Left colon (tissue), 2 donors: ENCODE data around the gene RPL7L1. TPM values are rescaled to one million over a fixed set of nuclear protein-coding genes. Genes with fewer than 3 reads are reported as not detected.
"Not testable (repeated sequence)": the region's sequence is repeated elsewhere in the genome, so short reads cannot be mapped to it uniquely, and the experiment has no call there.

Experiments
- ATAC-seq: fragments of 200-7000 bp; cut with Tn5 transposase; one replicate; pipeline ENCODE4 v1.9.1; 2020; ENCODE audit warnings: mild to moderate bottlenecking, moderate library complexity
- DNase-seq, 2 donors: peaks; one replicate each; pipeline ENCODE4 v3.0.0-alpha.2; 2020
- intact Hi-C, 2 donors: fragments of 100-400 bp; cut with DNase I in 1 of 2; cut with micrococcal nuclease in 1 of 2; formaldehyde crosslinking; loops; one replicate each; pipeline versions ENCODE4 v1.11.2 to v1.14.0; 2022; cut with DNase I, micrococcal nuclease
- total RNA-seq, 2 donors: library from RNA; stranded (reverse); fragmentation: NEBNext Ultra II Directional; extraction: Animal tissue kit (Norgen Biotek cat#: 25700); gene quantifications; one replicate each; pipeline ENCODE4 v1.2.1, GENCODE V29; 2021
- donor health status: DM: no; HTN: no; CAD: no.
- donor health status: DM: yes; HTN: yes; CAD: no.

RPL7L1 gene
- total RNA-seq, 2 donors from 2014 or later, result 43.7 to 50.4 TPM

DNA sequence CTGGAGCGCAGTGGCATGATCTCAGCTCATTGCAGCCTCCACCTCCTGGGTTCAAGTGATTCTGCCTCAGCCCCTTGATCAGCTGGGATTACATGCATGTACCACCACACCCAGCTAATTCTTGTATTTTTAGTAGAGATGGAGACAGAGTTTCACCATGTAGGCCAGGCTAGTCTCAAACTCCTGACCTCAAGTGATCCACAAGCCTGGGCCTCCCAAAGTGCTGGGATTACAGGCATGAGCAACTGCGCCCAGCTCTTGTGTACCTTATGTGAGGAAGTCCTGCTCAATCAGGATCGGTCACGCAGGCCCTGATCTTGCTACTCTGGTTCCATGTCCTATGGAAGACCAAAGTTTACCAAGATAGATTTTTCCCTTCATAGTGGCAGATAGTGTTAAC is 8.8 kb downstream of the RPL7L1 start:
- ATAC-seq, DNase-seq, intact Hi-C loops: not testable (repeated sequence)

DNA sequence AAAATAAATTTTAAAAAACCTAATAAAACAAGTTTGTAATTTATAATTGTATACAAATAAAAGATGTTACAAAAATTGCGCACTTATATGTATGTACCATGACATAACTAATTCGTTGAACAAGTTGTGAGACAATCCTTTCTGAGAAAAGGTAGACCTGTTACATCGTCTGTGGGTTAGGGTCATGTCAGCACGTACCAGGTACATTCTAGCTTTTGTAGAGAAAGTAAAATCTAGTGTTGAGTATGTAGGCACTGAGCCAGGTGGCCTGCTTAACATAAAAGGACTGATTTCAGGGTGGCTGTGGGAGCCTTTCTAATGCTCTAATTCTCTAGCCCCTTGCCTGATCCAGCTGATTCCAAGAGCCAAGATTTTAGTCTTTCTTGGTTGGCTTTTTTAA is 10.4 kb downstream of the RPL7L1 start:
- DNase-seq (no peak), ATAC-seq (no peak)
- intact Hi-C loops, result no loop called here

DNA sequence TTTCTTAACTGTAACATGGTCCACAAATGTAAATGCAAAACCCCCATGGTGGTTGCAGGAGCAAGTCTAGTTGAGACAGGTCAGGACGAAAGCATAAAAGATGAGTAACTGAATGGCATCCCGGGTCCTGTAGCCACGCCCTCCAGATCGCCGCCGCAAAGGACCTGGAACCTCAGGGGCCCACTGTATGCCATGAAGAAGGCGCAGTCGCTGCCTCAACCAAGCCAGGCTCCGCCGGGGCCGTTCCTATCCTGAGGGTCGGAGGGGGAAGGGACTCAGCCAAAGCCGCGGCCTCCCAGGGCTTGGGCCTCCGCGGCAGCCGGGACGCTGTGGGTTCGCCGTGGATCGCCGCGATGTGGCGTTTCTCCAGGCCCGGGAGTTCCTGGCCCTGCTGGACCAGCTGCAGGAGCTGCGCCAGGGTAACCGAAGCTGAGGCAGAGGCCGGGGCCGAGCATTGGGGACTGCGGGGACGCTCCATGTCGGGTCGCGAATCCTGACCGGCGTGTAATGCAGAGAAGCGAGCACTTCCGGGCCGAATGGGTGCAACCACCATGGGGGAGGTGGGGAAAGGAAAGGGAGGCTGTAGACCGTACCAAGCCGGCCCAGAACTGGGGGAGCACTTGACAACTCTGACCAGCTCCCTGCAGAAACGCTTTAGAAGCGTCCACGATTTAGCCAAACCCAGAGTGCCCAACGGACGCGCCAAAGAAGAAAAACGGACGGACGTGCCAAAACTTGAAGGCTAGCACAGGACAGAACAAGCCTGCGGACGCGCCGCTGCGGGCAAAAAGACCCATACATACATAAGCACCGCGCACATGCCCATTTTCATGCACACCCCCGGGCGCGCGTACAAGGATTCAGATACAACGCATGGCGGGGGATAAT is 11.1 kb downstream of the RPL7L1 start:
- intact Hi-C loops, result no loop called here
- DNase-seq (peak; percentile 94 to 97), ATAC-seq (peak; percentile 98)

DNA sequence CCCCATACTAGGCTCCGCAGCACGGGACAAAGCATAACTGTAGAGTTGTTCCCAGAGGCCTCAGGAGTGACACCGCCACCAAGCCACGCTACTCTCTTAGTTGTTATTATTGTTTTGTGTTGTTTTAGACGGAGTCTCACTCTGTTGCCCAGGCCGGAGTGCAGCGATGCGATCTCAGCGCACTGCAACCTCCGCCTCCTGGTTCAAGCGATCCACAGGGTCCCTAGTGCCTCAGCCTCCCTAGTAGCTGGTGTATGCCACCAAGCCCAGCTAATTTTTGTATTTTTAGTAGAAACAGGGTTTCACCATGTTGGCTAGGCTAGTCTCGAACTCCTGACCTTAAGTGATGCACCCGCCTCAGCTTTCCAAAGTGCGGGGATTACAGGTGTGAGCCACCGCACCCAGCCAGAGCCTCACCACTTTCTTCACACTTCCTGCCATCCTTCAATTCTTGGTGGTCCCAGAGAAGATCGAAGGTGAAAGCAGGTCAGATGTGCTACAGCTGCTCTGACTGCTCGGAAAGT is 11.8 kb downstream of the RPL7L1 start:
- ATAC-seq, result no peak
- intact Hi-C loops, result no loop called here

DNA sequence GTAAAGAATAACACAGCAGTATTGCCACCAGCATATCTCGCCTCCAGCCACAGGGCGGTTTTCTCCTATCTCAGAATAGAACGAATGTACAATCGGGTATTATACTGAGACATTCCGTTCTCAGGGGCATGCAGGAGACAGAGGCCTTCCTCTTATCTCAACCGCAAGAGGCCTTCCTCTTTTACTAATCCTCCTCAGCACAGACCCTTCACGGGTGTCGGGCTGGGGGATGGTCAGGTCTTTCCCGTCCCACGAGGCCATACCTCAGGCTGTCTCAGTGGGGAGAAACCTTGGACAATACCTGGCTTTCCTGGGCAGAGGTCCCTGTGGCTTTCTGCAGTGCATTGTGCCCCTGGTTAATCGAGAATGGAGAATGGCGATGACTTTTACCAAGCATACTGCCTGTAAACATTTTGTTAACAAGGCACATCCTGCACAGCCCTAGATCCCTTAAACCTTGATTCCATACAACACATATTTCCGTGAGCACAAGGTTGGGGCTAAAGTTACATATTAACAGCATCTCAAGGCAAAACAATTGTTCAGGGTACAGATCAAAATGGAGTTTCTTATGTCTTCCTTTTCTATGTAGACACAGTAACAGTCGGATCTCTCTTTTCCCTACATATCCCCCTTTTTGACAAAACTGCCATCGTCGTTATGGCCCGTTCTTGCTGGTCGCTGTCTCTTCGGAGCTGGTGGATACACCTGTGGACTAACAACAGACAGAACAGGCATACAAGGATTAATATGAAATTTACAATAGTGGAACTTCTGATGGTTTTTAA is 14.8 kb downstream of the RPL7L1 start:
- ATAC-seq, intact Hi-C loops, DNase-seq: not testable (repeated sequence)

More for the DNA sequence above, 11.8 kb downstream of the RPL7L1 start:
- no peak for DNase-seq

DNA sequence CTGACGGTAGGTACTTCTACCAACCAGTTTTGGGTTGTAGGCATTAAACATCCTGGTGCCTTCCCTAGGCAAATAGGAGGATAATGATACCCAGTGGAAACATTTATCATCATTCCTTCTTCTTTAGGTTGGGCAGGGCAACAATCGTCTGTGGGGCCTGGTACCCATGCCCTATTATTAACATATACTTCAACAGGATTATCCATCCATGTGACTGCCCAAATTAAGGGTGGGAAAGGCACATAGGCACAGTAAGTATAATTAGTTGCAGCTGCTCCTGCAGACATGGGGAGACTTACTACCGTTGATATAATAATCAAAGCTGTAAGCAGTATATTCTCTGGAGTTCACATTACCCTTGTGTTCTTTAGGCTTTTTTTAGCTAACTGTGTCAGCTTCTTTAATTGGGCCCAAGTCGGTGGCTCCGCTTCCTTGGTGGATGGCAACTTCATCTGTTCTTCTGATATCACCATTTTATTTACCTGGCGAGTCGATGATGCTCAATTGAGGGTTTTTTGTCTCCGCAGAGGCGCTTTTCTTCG is 16.8 kb downstream of the RPL7L1 start:
- DNase-seq (no peak), ATAC-seq (no peak)
- intact Hi-C loops, result no loop called here

DNA sequence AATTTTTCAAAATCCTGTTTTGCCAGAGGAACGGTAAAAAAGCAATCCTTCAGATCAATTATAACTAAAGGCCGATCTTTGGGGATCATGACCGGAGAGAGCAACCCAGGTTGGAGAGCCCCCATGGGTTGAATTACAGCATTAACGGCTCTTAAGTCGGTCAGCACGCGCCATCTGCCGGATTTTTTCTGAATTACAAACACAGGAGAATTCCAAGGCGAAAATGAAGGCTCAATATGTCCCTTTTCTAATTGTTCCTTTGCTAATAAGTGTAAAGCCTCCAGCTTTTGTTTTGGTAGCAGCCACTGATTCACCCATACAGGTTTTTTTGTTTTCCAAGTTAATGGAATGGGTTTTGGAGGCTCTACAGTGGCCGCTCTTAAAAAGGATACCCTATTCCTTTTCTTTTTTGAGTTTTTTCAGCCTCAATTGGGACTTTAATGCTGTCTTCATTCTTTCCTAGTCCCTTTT is 19.5 kb downstream of the RPL7L1 start:
- intact Hi-C loops, result no loop called here
- ATAC-seq (no peak), DNase-seq (peak; percentile 49 to 76)

DNA sequence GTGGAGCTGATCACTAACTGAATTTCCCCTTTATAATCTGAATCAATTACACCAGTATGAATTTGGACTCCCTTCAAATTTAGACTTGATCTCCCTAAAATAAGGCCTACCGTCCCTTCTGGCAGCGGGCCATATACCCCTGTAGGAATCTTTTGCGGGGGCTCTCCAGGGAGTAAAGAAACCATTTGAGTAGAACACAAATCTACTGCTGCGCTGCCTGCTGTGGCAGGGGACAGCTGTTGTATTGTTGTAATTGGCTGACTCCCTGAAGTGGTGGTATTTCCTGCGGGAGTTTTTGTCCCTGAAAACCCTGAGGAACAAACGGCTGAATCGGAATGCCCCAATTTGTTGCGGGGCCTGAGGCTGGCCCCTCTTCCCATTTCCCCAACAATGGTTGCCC is 20.5 kb downstream of the RPL7L1 start:
- ATAC-seq (no peak), DNase-seq (no peak)
- intact Hi-C loops, result loop anchor here (5.0 to 10.0 kb wide), 3 partner anchors 145 to 245 kb away; no protein-coding TSS in a partner anchor

DNA sequence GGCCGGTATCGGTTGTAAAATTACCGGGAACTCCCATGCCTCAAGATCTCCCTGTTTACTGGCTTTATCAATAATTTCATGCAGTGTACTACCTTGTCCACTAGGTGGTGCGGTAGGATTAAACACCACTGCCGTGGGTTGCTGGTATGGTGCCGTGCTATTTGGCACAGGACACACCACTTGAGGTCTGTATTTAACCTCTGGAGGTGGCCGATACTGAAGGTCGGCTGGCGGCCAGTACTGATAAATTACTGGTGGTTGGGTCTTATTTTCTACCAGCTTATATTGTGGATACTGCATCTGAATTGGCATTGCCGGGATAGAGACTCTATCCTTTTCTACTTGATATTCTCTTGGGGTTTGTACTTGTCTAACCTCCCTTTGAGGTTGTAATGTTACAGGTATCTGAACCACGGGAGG is 22.1 kb downstream of the RPL7L1 start:
- DNase-seq (peak; percentile 63 to 64), ATAC-seq (peak; percentile 91)
- intact Hi-C loops, result loop anchor here (5.0 to 10.0 kb wide), 3 partner anchors 143 to 243 kb away; no protein-coding TSS in a partner anchor

DNA sequence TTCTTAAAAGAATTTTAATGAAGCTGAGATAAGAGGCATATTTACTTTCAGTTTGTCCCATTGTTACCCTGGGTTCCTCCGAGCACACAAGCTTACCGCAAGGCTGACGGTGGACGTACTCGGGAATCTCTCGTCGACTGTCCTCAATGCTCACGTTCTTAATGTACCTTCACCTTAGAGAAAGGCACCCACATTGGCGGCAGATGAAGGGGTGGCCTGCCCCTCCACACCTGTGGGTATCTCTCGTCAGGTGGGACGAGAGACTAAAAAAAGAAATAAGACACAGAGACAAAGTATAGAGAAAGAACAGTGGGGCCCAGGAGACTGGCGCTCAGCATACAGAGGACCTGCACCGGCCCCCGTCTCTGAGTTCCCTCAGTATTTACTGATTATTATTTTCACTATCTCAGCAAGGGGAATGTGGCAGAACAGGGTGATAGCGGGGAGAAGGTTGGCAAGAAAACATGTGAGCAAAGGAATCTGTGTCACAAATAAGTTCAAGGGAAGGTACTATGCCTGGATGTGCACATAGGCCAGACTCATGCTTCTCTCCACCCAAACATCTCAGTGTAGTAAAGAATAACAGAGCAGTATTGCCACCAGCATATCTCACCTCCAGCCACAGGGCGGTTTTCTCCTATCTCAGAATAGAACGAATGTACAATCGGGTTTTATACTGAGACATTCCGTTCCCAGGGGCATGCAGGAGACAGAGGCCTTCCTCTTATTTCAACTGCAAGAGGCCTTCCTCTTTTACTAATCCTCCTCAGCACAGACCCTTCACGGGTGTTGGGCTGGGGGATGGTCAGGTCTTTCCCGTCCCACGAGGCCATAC is 23.2 kb downstream of the RPL7L1 start:
- ATAC-seq, DNase-seq: not testable (repeated sequence)
- intact Hi-C loops, result loop anchor here (5.0 to 10.0 kb wide), 3 partner anchors 142 to 242 kb away; no protein-coding TSS in a partner anchor

DNA sequence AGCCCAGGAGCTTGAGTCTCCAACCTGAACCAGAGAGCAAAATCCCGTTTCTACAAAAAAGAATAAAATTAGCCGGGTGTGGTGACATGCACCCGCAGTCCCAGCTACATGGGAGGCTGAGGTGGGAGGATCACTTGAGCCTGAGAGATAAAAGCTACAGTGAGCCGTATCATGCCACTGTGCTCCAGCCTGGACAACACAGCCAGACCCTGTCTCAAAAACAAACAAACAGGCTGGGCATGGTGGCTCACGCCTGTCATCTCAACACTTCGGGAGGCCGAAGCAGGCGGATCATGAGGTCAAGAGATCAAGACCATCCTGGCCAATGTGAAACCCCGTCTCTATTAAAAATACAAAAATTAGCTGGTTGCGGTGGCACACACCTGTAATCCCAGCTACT is 25.1 kb downstream of the RPL7L1 start:
- intact Hi-C loops, result loop anchor here (5.0 to 10.0 kb wide), 3 partner anchors 140 to 240 kb away; no protein-coding TSS in a partner anchor
- DNase-seq (no peak), ATAC-seq (no peak)

DNA sequence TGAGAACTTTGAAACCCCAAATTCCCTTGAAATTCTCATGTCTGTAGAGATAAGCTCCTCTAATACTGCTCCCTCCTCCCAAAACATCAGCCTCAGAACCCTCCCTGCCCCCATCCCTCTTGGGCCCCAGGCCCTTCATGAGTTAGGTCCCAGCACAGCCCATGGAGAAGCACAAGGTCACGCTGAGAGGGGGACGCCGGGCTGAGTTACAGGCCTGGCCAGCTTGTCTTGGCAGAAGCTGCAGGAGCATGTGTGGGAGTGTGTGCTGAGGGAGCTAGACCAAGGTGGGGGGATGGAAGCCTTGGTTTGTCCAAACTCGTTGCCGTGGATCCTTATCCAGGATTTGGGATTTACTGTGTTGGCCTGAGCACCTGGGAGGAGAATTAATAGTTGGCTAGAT is 27.9 kb downstream of the RPL7L1 start:
- DNase-seq (no peak), ATAC-seq (no peak)
- intact Hi-C loops, result loop anchor here (10.0 kb wide), 2 partner anchors 137 to 237 kb away; no protein-coding TSS in a partner anchor

DNA sequence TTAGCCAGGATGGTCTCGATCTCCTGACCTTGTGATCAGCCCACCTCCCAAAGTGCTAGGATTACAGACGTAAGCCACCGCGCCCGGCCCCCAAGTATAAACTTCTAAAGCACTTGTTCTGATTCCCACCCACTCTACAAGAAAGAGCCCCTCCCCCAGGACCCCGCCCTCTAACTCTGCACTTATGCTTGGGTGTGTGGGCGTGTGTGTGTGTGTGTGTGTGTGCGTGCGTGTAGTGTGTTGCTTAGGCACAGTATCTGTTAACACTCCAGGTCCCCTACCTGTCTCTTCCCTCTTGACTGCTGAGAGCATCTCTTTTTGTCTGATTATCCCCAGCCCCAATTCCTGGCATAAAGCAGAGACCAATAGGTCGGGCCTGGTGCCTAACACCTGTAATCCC is 30.4 kb downstream of the RPL7L1 start:
- DNase-seq, result no peak
- no peak for ATAC-seq
- intact Hi-C loops, result loop anchor here (10.0 kb wide), 2 partner anchors 135 to 235 kb away; no protein-coding TSS in a partner anchor

DNA sequence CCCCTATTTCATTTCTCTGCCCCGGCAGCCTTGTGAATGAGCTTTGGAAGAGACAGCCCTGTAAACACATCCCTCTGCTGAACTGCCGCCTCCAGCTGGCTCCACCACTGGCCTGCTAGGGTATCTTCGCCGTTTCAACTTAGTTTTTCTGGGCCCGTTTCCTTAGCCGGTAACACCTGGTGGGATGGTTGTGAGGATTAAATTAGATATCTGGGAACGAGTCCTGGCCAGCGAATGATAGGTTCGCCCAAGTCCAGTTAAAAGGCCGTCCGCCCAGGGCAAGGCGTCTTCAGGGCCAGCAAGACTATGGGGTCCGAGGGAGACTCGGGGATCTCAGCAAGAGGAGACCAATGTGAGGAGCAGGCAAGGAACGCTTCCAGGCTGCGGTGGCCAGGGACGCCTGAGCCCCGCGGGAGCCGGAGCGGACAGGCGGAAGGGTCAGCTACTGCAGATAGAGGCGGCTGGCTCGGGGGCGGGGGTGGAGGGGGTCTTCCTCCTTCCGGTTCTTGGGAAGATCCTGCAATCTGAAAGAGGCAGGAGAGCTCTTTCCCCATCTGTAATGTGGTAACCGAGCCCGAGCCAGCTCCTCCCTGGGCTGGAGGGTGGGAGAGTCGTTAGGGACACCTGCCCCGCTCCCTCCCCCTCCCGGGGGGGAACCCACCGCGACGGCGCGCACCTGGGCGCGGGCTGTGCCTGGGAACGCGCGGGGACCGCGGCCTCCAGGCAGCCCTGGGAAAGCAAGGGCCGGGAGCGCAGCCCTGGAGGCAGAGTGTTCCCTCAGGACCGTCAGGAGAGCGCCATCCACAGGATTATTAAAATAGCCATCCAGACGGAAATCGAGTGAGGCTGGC is 32.0 kb downstream of the RPL7L1 start:
- ATAC-seq, result no peak
- intact Hi-C loops, result no loop called here
- no peak for DNase-seq

DNA sequence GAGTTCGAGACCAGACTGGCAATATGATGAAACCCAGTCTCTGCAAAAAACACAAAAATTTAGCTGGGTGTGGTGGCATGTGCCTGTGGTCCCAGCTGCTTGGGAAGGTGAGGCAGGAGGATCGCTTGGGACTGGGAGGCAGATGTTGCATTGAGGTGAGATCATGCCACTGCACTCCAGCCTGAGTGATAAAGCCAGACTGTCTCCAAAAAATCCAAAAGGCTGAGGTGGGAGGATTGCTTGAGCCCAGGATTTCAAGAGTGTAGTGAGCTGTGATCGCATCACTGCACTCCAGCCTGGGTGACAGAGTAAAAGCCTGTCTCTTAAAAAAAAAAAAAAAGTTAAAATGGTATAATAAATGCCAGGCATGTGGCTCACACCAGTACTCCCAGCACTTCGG is 35.1 kb downstream of the RPL7L1 start:
- intact Hi-C loops, result no loop called here
- ATAC-seq, result no peak

DNA sequence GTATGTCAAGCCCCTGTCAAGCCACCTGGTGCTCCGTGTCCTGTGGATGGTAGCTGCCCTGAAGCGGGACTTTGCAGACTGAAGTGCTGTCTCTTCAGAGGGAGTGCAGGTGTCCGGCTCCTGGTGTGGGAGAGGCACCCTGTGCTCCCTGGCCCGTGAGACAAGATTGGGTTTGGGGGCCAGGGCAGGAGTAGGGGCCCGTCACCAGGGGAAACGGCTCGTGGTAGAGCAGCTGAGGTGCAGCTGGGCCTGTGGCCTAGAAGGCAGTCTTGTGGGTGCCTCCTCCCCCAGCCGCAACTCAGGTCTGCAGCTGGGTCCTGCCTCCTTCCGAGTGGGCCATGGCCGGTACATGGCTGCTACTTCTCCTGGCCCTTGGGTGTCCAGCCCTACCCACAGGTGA is 36.3 kb downstream of the RPL7L1 start, which contains the start of gene PTCRA:
TSS of gene PTCRA (plus strand) at position 322 of the 400 bp plus-strand sequence. CDS start at position 339, 17 bp downstream.
- DNase-seq (no peak), ATAC-seq (no peak)
- intact Hi-C loops, result no loop called here

More for the DNA sequence above, 35.1 kb downstream of the RPL7L1 start:
- DNase-seq, result no peak

DNA sequence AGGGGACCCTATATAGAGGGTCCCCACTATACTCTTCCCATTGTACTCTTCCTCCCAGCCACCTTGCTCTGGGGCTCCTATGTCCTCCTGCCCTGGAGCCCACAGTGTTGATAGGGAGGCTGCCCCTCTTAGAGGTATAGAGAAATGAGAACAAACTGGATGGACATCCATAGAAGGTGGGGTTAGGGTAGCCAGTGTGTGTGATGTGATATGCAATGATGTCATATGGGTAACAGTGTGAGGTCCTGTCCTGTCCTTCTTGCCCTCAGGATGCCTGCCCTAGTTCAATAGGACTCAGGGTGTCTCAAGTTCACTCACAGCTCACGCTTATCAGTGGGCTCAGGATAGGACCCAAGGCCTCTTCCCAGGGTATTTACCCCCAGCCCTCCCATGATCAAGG is 36.9 kb downstream of the RPL7L1 start:
- no peak for ATAC-seq
- intact Hi-C loops, result no loop called here

More for the DNA sequence above, 36.9 kb downstream of the RPL7L1 start:
- DNase-seq, result no peak
